Activated CD8-positive, alpha-beta memory T cell treated with anti-CD3 and anti-CD28 coated beads for 48 hours (primary cell): ENCODE measurements around the gene C20orf141.
"Not testable (repeated sequence)": the region's sequence is repeated elsewhere in the genome, so short reads cannot be mapped to it uniquely, and the experiment has no call there.

ENCODE experiments used
- DNase-seq, 3 experiments: peaks; one replicate each; pipeline ENCODE4 v3.0.0-alpha.2; 2020; ENCODE audit warnings: low read depth in 2 of 3, low spot score in 2 of 3

Gene C20orf141

DNA sequence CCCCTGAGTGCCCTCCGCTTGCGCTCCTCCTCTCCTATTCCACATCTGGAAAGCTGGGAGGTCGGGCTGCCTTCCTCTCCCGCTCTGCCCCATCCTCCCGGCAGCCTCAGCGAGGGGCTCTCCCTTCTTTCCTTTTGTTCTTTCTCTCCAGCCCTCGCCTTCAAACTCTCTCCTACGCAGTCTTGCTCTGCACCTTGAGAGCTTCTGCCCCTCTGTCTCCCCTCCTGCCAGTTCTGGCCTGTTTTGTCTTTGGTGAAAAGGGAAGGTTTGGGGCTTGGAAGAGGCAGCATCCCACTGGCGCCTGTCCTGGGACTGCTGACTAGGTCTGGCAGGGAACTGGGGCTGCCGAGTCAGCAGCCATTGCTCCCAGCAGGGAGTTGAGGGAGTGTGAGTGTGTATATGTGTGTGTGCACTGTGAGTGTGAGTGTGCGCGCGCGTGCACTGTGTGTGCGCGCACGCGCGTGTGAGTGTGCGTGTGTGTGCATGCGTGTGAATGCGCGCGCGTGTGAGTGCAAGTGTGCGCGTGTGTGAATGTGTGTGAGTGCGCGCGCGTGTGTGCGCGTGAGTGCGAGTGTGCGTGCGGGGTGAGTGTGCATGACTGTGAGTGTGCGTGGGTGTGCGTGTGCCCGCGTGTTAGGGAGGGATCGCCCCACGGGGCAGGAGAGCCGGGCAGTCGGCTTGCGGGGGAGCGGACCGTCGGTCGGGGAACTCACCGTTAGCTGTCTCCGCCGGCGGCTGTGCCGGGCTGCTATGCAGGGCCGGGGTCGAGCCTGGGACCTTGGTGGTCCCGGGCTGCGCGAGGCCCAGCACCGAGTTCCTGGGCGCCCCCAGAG, 14.9 kb upstream of the C20orf141 start:
- DNase-seq = no peak

- no peak for DNase-seq
These were observed 14.1 kb upstream of the C20orf141 start, which contains the start of gene CPXM1 for GRCh38 chr20:2800521-2801285. Gene CPXM1, minus strand, starts transcription at chr20:2800627. Its CDS starts 55 bp downstream, at chr20:2800572.

- DNase-seq = no peak
These were observed 13.5 kb upstream of the C20orf141 start for GRCh38 chr20:2801286-2801728.

- DNase-seq = no peak
These were observed 10.6 kb upstream of the C20orf141 start for GRCh38 chr20:2804041-2804828.

GRCh38 chr20:2804852-2805688, 9.7 kb upstream of the C20orf141 start:
- no peak for DNase-seq

- DNase-seq = no peak
These were observed 9.0 kb upstream of the C20orf141 start for GRCh38 chr20:2805689-2806350.

- DNase-seq = no peak
These were observed 8.5 kb upstream of the C20orf141 start for GRCh38 chr20:2806351-2806701.

GRCh38 chr20:2807019-2807418, 7.8 kb upstream of the C20orf141 start:
- no peak for DNase-seq

GRCh38 chr20:2807929-2808328, 6.9 kb upstream of the C20orf141 start:
- not testable (repeated sequence) for DNase-seq

GRCh38 chr20:2809690-2810089, 5.1 kb upstream of the C20orf141 start:
- no peak for DNase-seq

- DNase-seq = no peak
These were observed 2.6 kb upstream of the C20orf141 start for GRCh38 chr20:2812189-2812588.

- no peak for DNase-seq
These were observed 711 bp upstream of the C20orf141 start for GRCh38 chr20:2814076-2814475.

- no peak for DNase-seq
These were observed 584 bp downstream of the C20orf141 start for GRCh38 chr20:2815242-2815900.

DNA sequence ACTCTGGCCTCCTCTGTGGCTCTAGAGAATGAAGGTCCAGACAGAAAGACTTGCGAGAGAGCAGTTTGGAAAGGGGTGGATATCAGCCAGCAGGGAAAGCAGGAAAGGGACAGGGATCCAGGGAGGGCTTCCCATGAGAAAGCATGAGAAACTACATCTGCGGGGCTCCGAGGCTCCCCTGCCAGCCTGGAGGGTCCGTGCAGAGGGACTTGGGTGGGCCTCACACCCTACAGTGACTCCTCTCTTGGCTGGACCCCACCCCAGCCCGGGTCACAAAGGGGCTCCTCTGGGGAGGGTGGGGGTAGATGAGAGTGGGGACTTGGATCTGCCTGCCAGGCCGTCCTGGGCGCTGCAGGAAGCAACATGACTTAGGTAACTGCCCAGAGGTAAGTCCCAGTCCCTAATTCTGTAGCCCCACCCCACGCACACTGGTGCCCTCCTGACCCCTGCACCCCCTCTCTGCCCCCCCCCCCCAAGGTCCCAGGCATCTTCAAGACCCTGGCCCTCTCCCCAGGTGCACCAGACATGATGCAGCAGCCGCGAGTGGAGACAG, 1.3 kb downstream of the C20orf141 start, which contains the start of gene TMEM239:
TSS of gene TMEM239 (plus strand) at position 335 of the 553 bp plus-strand sequence. CDS start at position 526, 191 bp downstream.
- DNase-seq = no peak

DNA sequence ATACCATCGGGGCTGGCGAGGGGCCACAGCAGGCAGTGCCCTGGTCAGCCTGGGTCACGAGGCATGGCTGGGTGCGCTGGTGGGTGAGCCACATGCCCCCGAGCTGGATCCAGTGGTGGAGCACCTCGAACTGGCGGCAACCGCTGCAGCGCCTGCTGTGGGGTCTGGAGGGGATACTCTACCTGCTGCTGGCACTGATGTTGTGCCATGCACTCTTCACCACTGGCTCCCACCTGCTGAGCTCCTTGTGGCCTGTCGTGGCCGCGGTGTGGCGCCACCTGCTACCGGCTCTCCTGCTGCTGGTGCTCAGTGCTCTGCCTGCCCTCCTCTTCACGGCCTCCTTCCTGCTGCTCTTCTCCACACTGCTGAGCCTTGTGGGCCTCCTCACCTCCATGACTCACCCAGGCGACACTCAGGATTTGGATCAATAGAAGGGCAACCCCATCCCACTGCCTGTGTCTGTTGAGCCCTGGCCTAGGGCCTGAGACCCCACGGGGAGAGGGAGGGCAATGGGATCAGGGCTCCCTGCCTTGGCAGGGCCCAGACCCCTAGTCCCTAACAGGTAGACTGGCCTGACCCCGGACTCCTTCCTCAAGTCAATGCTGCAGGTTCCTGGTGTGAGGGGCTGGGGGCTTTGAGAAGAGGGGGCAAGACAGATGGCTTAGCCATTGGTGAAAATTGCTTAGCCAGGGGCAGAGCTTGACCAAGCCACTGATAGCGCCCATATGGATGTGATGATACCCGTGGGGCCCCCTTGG, 2.0 kb downstream of the C20orf141 start:
- DNase-seq = no peak

- no peak for DNase-seq
These were observed 2.5 kb downstream of the C20orf141 start for GRCh38 chr20:2817341-2817726.

- DNase-seq = no peak
These were observed 3.3 kb downstream of the C20orf141 start for GRCh38 chr20:2817891-2818595.
